ENCODE data around the gene PRKCG.

Gene PRKCG

DNA sequence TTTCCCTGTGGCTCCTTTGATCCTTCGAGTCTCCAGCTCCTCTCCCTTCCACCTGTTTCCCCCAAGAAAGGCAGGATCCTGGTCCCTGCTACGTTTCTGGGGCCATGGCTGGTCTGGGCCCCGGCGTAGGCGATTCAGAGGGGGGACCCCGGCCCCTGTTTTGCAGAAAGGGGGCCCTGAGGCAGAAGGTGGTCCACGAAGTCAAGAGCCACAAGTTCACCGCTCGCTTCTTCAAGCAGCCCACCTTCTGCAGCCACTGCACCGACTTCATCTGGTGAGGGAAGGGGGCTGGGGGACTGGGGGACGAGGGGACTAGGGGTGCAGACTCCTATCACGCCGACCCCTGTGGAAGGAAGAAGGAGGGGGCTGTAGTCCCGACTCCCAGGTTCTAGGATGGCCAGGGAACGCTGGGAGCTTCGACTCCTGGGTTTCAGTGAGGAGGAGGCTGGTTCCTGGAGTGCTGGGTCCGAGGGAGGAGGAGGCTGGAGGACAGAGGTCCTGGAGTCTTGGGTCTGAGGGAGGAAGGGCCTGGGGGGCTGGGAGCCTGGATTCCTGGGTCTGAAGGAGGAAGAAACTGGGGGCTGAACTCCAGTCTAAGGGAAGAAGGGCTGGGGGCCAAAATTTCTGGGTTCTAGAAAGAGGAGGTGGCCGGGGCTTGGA lies 524 bp downstream of the PRKCG start:
- TF ChIP-seq CREB1 (IDR thresholded peaks at IDR 0.05; ENCODE audit: low read depth) = no peak
- TF ChIP-seq TCF12 (IDR thresholded peaks at IDR 0.05; ENCODE audit: low read depth) = no peak
- TF ChIP-seq CEBPB (IDR thresholded peaks at IDR 0.05) = no peak
- no peak for TF ChIP-seq YY1 (IDR thresholded peaks at IDR 0.05; ENCODE audit: low read depth)
- no peak for TF ChIP-seq TAF1 (IDR thresholded peaks at IDR 0.05; ENCODE audit: low read depth)
- no peak for TF ChIP-seq RAD21 (IDR thresholded peaks at IDR 0.05; ENCODE audit: low read depth)
- no peak for TF ChIP-seq ZBTB7A (IDR thresholded peaks at IDR 0.05; ENCODE audit: low read depth)
- TF ChIP-seq REST (IDR thresholded peaks at IDR 0.05; ENCODE audit: low read depth) = no peak
- no peak for TF ChIP-seq NFIC (IDR thresholded peaks at IDR 0.05)
- TF ChIP-seq MAX (IDR thresholded peaks at IDR 0.05) = no peak
- no peak for TF ChIP-seq USF1 (IDR thresholded peaks at IDR 0.05)
- TF ChIP-seq TEAD4 (IDR thresholded peaks at IDR 0.05) = no peak
- no peak for TF ChIP-seq EGR1 (IDR thresholded peaks at IDR 0.05)
- no peak for TF ChIP-seq FOXM1 (IDR thresholded peaks at IDR 0.05; ENCODE audit: borderline replicate concordance, low read depth)

GRCh38 chr19:53883231-53883661 lies 1.2 kb downstream of the PRKCG start:
- no peak for TF ChIP-seq EP300 (IDR thresholded peaks at IDR 0.05; ENCODE audit: borderline replicate concordance)
- TF ChIP-seq MAX (IDR thresholded peaks at IDR 0.05) = no peak
- no peak for TF ChIP-seq USF1 (IDR thresholded peaks at IDR 0.05)
- TF ChIP-seq YY1 (IDR thresholded peaks at IDR 0.05; ENCODE audit: low read depth) = no peak
- TF ChIP-seq TEAD4 (IDR thresholded peaks at IDR 0.05) = no peak
- TF ChIP-seq TAF1 (IDR thresholded peaks at IDR 0.05; ENCODE audit: low read depth) = no peak
- TF ChIP-seq EGR1 (IDR thresholded peaks at IDR 0.05) = no peak
- no peak for TF ChIP-seq RAD21 (IDR thresholded peaks at IDR 0.05; ENCODE audit: low read depth)
- TF ChIP-seq TCF12 (IDR thresholded peaks at IDR 0.05; ENCODE audit: low read depth) = no peak
- no peak for TF ChIP-seq REST (IDR thresholded peaks at IDR 0.05; ENCODE audit: low read depth)
- no peak for TF ChIP-seq CEBPB (IDR thresholded peaks at IDR 0.05)
- TF ChIP-seq FOXM1 (IDR thresholded peaks at IDR 0.05; ENCODE audit: borderline replicate concordance, low read depth) = no peak

DNA sequence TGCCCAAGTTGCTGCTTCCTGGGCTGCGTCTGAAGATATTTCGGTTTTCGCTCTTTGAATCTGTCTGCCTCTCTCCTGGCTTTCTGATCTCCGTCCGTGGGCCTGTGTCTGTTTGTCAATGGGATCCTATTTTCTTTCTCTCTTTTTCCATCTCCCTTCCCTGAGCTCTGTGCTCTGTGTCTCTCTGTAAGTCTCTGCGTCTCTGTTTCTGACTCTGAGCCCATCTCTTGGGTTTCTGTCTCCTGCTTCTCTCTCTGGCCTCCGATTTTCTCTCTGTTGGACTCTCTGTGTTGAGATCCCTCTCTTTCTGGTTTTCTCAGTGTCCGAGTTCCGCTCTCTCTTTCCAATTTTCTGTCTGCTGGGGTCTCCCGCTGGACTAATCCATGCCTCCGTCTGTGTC lies 1.7 kb downstream of the PRKCG start:
- TF ChIP-seq EGR1 (IDR thresholded peaks at IDR 0.05) (no peak), TCF12 (IDR thresholded peaks at IDR 0.05; ENCODE audit: low read depth) (no peak), MAX (IDR thresholded peaks at IDR 0.05) (no peak), NFIC (IDR thresholded peaks at IDR 0.05) (no peak), REST (IDR thresholded peaks at IDR 0.05; ENCODE audit: low read depth) (no peak), ZBTB7A (IDR thresholded peaks at IDR 0.05; ENCODE audit: low read depth) (no peak)

DNA sequence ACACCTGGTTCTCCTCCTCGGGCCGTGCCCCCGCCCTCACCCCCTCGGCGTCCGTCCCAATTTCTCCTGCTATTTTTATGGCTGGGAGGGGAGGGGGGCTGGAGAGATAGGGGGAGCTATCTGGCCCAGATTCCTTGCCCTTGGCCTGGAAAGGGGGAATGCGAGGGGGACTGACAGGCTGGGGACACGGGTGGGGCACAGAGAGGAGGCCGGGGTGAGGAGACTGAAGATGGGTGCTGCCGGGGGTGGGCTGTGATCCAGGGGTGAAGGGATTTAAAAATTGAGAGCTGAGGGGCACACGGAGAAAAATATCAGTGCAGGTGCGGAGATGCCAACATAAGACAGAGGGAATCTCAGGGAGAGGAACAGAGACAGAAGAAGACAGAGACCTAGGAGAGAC lies 2.3 kb downstream of the PRKCG start:
- TF ChIP-seq TAF1 (IDR thresholded peaks at IDR 0.05; ENCODE audit: low read depth) = no peak
- no peak for TF ChIP-seq REST (IDR thresholded peaks at IDR 0.05; ENCODE audit: low read depth)
- no peak for TF ChIP-seq RAD21 (IDR thresholded peaks at IDR 0.05; ENCODE audit: low read depth)
- TF ChIP-seq CEBPB (IDR thresholded peaks at IDR 0.05) = no peak
- no peak for TF ChIP-seq CREB1 (IDR thresholded peaks at IDR 0.05; ENCODE audit: low read depth)
- no peak for TF ChIP-seq FOXM1 (IDR thresholded peaks at IDR 0.05; ENCODE audit: borderline replicate concordance, low read depth)
- TF ChIP-seq ZBTB7A (IDR thresholded peaks at IDR 0.05; ENCODE audit: low read depth) = no peak
- TF ChIP-seq EGR1 (IDR thresholded peaks at IDR 0.05) = no peak
- TF ChIP-seq TEAD4 (IDR thresholded peaks at IDR 0.05) = no peak
- no peak for TF ChIP-seq MAX (IDR thresholded peaks at IDR 0.05)
- TF ChIP-seq YY1 (IDR thresholded peaks at IDR 0.05; ENCODE audit: low read depth) = no peak
- no peak for TF ChIP-seq NFIC (IDR thresholded peaks at IDR 0.05)
- TF ChIP-seq EP300 (IDR thresholded peaks at IDR 0.05; ENCODE audit: borderline replicate concordance) = no peak

Data from Ishikawa (cell line).